ENCODE data around the gene KLHL6. TPM values are rescaled to one million over a fixed set of nuclear protein-coding genes. Genes with fewer than 3 reads are reported as not detected.

Gene KLHL6
- total RNA-seq, 2 experiments from 2014 or later, result 23.9 to 24.2 TPM

DNA sequence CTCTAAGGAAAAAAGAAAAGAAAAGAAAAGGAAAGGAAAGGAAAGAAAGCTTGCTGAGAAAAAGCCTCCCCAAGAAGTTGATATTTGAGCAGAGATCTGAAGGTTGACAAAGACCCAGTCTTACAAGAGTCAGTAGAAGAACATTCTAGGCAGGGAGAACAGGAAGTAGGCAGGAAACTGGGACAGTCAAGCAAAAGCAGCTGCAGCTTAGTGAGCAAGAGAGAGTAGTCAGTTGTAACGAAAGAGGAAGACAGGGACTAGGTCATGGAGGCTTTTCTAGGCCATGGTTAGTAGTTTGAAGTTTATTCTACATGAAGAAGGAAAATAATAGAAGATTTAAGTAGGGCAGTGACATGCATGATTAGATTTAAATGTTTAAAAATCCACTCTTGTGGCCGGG, 31.8 kb upstream of the KLHL6 start:
- peak overlapping the region; percentile 21 to 61 for H3K27ac ChIP-seq (ENCODE audit: low read depth in 1 of 2, low read length in 2 of 2)
- peak overlapping the region; percentile 36 for H3K4me3 Mint-ChIP-seq
- peaks cover 54% of the 10 kb centered on the region for H3K4me1 ChIP-seq (ENCODE audit: insufficient read depth, low read length)
- ChIA-PET POLR2A (interaction anchor here (1.4 to 1.8 kb wide), 5 partner anchors 27 to 90 kb away, joined by 3 to 30 read pairs (median 4); partner anchors contain the start of genes KLHL24 and KLHL6), CTCF (no interaction called here)
- H3K9me3 ChIP-seq (ENCODE audit: control insufficient read depth in 1 of 2, insufficient read depth in 1 of 2, low read length in 2 of 2), result no peaks in the 10 kb centered on the region
- peaks cover 76% of the 10 kb centered on the region for H3K4me1 Mint-ChIP-seq (ENCODE audit: low read depth)
- intact Hi-C loops (cut with DNase I, micrococcal nuclease), result loop anchor here in 1 of 2 experiments (2.0 to 5.0 kb wide), 2 partner anchors 35 to 119 kb away; no protein-coding TSS in a partner anchor
- H3K27ac Mint-ChIP-seq, result peak overlapping the region; percentile 74
- no peaks in the 10 kb centered on the region for H3K27me3 ChIP-seq (ENCODE audit: control insufficient read depth in 1 of 2, insufficient read depth in 2 of 2, low read length in 2 of 2)
- no peak for ATAC-seq (ENCODE audit: poor library complexity)
- H3K27me3 Mint-ChIP-seq, result no peaks in the 10 kb centered on the region
- no peaks in the 10 kb centered on the region for H3K36me3 Mint-ChIP-seq (ENCODE audit: low read depth)
- peak in 4 of 14 experiments; percentile 26 to 40 (median 38) for DNase-seq
- no peaks in the 10 kb centered on the region for H3K36me3 ChIP-seq (ENCODE audit: insufficient read depth, low read length)
- TF ChIP-seq, protein P1, sequence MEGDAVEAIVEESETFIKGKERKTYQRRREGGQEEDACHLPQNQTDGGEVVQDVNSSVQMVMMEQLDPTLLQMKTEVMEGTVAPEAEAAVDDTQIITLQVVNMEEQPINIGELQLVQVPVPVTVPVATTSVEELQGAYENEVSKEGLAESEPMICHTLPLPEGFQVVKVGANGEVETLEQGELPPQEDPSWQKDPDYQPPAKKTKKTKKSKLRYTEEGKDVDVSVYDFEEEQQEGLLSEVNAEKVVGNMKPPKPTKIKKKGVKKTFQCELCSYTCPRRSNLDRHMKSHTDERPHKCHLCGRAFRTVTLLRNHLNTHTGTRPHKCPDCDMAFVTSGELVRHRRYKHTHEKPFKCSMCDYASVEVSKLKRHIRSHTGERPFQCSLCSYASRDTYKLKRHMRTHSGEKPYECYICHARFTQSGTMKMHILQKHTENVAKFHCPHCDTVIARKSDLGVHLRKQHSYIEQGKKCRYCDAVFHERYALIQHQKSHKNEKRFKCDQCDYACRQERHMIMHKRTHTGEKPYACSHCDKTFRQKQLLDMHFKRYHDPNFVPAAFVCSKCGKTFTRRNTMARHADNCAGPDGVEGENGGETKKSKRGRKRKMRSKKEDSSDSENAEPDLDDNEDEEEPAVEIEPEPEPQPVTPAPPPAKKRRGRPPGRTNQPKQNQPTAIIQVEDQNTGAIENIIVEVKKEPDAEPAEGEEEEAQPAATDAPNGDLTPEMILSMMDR (IDR thresholded peaks at IDR 0.05), result no peak
- peaks cover 2% of the 10 kb centered on the region for H3K9me3 Mint-ChIP-seq
- H3K4me3 ChIP-seq (ENCODE audit: low read length), result no peak overlapping the region

DNA sequence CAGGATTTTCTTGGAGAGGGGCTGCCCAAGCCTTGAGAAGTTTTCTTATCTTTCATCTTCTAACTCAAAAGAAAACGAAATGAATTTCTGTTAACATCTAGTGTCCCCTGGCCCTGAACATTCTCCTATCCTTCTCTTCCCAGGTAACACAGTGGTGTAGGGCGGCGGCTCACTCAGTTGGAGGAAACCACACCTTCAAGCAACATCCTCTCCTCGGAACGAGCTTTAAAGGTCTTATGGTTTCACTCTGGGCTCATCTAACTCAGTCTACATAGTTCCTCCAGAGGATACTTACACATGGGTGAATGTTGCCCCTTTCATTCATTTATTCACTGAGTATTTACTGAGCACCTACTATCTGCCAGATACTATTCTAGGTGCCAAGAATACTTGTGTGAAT, 31.0 kb upstream of the KLHL6 start:
- peak overlapping the region; percentile 21 to 32 for H3K27ac ChIP-seq (ENCODE audit: low read depth in 1 of 2, low read length in 2 of 2)
- H3K27me3 ChIP-seq (ENCODE audit: control insufficient read depth in 1 of 2, insufficient read depth in 2 of 2, low read length in 2 of 2), result no peaks in the 10 kb centered on the region
- POLR2A ChIA-PET, result interaction anchor here (0.6 to 1.8 kb wide), 8 partner anchors 26 to 113 kb away, joined by 3 to 30 read pairs (median 4); partner anchors contain the start of genes KLHL24 and KLHL6
- H3K36me3 Mint-ChIP-seq (ENCODE audit: low read depth), result no peaks in the 10 kb centered on the region
- no peaks in the 10 kb centered on the region for H3K9me3 ChIP-seq (ENCODE audit: control insufficient read depth in 1 of 2, insufficient read depth in 1 of 2, low read length in 2 of 2)
- peak overlapping the region; percentile 74 for H3K27ac Mint-ChIP-seq
- no peaks in the 10 kb centered on the region for H3K36me3 ChIP-seq (ENCODE audit: insufficient read depth, low read length)
- no peaks in the 10 kb centered on the region for H3K27me3 Mint-ChIP-seq
- intact Hi-C loops (cut with DNase I, micrococcal nuclease), result loop anchor here in 1 of 2 experiments (2.0 to 5.0 kb wide), 2 partner anchors 34 to 118 kb away; no protein-coding TSS in a partner anchor
- peaks cover 2% of the 10 kb centered on the region for H3K9me3 Mint-ChIP-seq
- peak in 8 of 14 experiments; percentile 7 to 69 (median 26) for DNase-seq
- CTCF ChIA-PET, result no interaction called here
- peaks cover 49% of the 10 kb centered on the region for H3K4me1 ChIP-seq (ENCODE audit: insufficient read depth, low read length)
- H3K4me3 Mint-ChIP-seq, result peak overlapping the region; percentile 66
- peak overlapping the region; percentile 15 for H3K4me3 ChIP-seq (ENCODE audit: low read length)
- peak; percentile 91 for ATAC-seq (ENCODE audit: poor library complexity)
- TF ChIP-seq, protein P1 (IDR thresholded peaks at IDR 0.05), result no peak
- peaks cover 67% of the 10 kb centered on the region for H3K4me1 Mint-ChIP-seq (ENCODE audit: low read depth)

DNA sequence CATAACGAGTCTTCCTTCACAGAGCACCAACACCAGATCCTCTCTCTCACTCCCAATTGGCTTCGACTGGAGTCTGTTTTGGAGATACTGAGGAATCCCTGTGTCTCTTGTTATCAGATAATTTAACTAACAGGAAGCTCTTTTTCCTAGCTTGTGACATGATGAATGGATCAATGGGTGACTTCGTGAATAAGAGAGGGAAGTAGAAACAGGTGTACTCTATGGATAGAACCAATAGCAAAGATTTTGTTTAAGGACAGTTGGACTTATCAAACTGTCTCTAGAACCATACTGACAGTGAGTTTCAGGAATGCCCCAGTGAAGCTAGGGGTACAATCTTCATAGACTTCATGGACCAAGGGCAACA, 29.4 kb upstream of the KLHL6 start:
- no peak overlapping the region for H3K27ac ChIP-seq (ENCODE audit: low read depth in 1 of 2, low read length in 2 of 2)
- ChIA-PET CTCF (no interaction called here), POLR2A (interaction anchor here (0.9 to 1.4 kb wide), 2 partner anchors 8 to 51 kb away, joined by 3 read pairs; partner anchors contain the start of gene KLHL24)
- H3K4me1 ChIP-seq (ENCODE audit: insufficient read depth, low read length), result peaks cover 47% of the 10 kb centered on the region
- DNase-seq (no peak), ATAC-seq (ENCODE audit: poor library complexity) (no peak)
- Mint-ChIP-seq H3K4me3 (no peak overlapping the region), H3K36me3 (ENCODE audit: low read depth) (no peaks in the 10 kb centered on the region), H3K9me3 (peaks cover 2% of the 10 kb centered on the region), H3K27me3 (no peaks in the 10 kb centered on the region), H3K4me1 (ENCODE audit: low read depth) (peaks cover 69% of the 10 kb centered on the region), H3K27ac (peak overlapping the region; percentile 13)
- H3K9me3 ChIP-seq (ENCODE audit: control insufficient read depth in 1 of 2, insufficient read depth in 1 of 2, low read length in 2 of 2), result no peaks in the 10 kb centered on the region
- no peaks in the 10 kb centered on the region for H3K27me3 ChIP-seq (ENCODE audit: control insufficient read depth in 1 of 2, insufficient read depth in 2 of 2, low read length in 2 of 2)
- TF ChIP-seq, protein P1 (IDR thresholded peaks at IDR 0.05), result no peak
- intact Hi-C loops (cut with DNase I, micrococcal nuclease), result loop anchor here in 1 of 2 experiments (5.0 kb wide), 1 partner anchor 33 kb away; no protein-coding TSS in a partner anchor
- no peaks in the 10 kb centered on the region for H3K36me3 ChIP-seq (ENCODE audit: insufficient read depth, low read length)
- H3K4me3 ChIP-seq (ENCODE audit: low read length), result no peak overlapping the region

Measured in CD4-positive, alpha-beta T cell (primary cell).